HCT116 (cell line): ENCODE measurements around the gene TBCD. TPM values are rescaled to one million over a fixed set of nuclear protein-coding genes. Genes with fewer than 3 reads are reported as not detected.

Source experiments
- ATAC-seq: fragments of 200-7000 bp; cut with Tn5 transposase; 2 replicates; pipeline ENCODE4 v1.9.1; 2020; ENCODE audit warnings: mild to moderate bottlenecking, moderate library complexity
- BruUV-seq: library from RNA; stranded (reverse); fragments of 400-500 nt; replicated peaks from 2 replicates; lab custom pipeline; 2021; lab: Mats Ljungman, UMichigan
- CTCF ChIA-PET: fragments of 300-600 bp; sonication (Branson Sonifier 250); formaldehyde crosslinking; loops from one replicate; lab custom pipeline; 2021; ENCODE audit warnings: antibody characterized with exemption; lab: Charles Lee
- POLR2A ChIA-PET: fragments of 300-600, 350-600 bp; sonication (Branson Sonifier 250); formaldehyde crosslinking; loops from one replicate; lab custom pipeline; 2021; ENCODE audit warnings: antibody characterized with exemption; lab: Charles Lee
- RAD21 ChIA-PET, 2 experiments: fragments of 300-600 bp; sonication (Branson Sonifier 250); formaldehyde crosslinking; loops; one replicate each; lab custom pipeline; 2023; ENCODE audit warnings: low total read pairs in 2 of 2; ENCODE audit not compliant: uncharacterized antibody in 2 of 2, unreplicated experiment in 2 of 2, low non-redundant PET in 1 of 2; lab: Charles Lee
- DNase-seq: peaks from one replicate; pipeline ENCODE4 v3.0.0-alpha.2; 2010; ENCODE audit warnings: low read depth, low spot score
- H2AFZ ChIP-seq: fragments of 200-600 bp; shearing (Covaris generic), sonication (generic); 2 replicates; pipeline ENCODE4 v1.6.1; 2017; ENCODE audit warnings: low read depth, mixed run types, mixed read lengths, antibody characterized with exemption, low read length; ENCODE audit not compliant: poor library complexity, severe bottlenecking
- H3K27ac ChIP-seq: 2 replicates; pipeline ENCODE4 v1.5.1; 2012; ENCODE audit warnings: low read depth, low read length
- H3K27me3 ChIP-seq: fragments of 200-600 bp; sonication (generic); 2 replicates; pipeline ENCODE4 v1.6.1; 2016; ENCODE audit warnings: mixed run types, low read length, mixed read lengths; ENCODE audit not compliant: insufficient read depth
- H3K36me3 ChIP-seq, 2 experiments: fragments of 200-500 bp in 1 of 2; fragments of 200-600 bp in 1 of 2; sonication (Bioruptor generic) in 1 of 2; sonication (generic) in 1 of 2; 2 replicates each; pipeline versions ENCODE4 v1.5.1 to v1.6.1; 2014 to 2016; ENCODE audit warnings: low read length in 2 of 2, inconsistent platforms in 1 of 2, mixed read lengths in 1 of 2, mixed run types in 1 of 2; ENCODE audit not compliant: insufficient read depth in 2 of 2, control insufficient read depth in 1 of 2
- H3K4me1 ChIP-seq, 2 experiments: fragments of 200-600 bp in 1 of 2; sonication (generic) in 1 of 2; 2 replicates each; pipeline versions ENCODE4 v1.5.1 to v1.6.1; 2012 to 2017; ENCODE audit warnings: low read length in 2 of 2, inconsistent platforms in 1 of 2, mild to moderate bottlenecking in 1 of 2, mixed read lengths in 1 of 2, mixed run types in 1 of 2, moderate library complexity in 1 of 2; ENCODE audit not compliant: insufficient read depth in 2 of 2, control insufficient read depth in 1 of 2
- H3K4me2 ChIP-seq: fragments of 200-600 bp; sonication (generic); 2 replicates; pipeline ENCODE4 v1.6.1; 2017; ENCODE audit warnings: mixed run types, low read length, mixed read lengths
- H3K4me3 ChIP-seq, 2 experiments: fragments of 200-600 bp in 1 of 2; sonication (generic) in 1 of 2; replicated peaks in 1 of 2; 2 replicates each; pipeline ENCODE4 v1.5.1; 2011 to 2016; ENCODE audit warnings: low read length in 2 of 2, control low read depth in 1 of 2, low read depth in 1 of 2, mild to moderate bottlenecking in 1 of 2, mixed read lengths in 1 of 2, mixed run types in 1 of 2
- H3K79me2 ChIP-seq: fragments of 200-600 bp; sonication (generic); 2 replicates; pipeline ENCODE4 v1.6.1; 2017; ENCODE audit warnings: mild to moderate bottlenecking, mixed run types, low read length, moderate library complexity, mixed read lengths; ENCODE audit not compliant: insufficient read depth
- H3K9ac ChIP-seq: fragments of 200-600 bp; sonication (generic); 2 replicates; pipeline ENCODE4 v1.6.1; 2016; ENCODE audit warnings: low read length, mixed read lengths
- H3K9me2 ChIP-seq: fragments of 200-600 bp; sonication (generic), shearing (Covaris generic); 2 replicates; pipeline ENCODE4 v1.6.1; 2017; ENCODE audit warnings: mixed run types, mild to moderate bottlenecking, moderate library complexity; ENCODE audit not compliant: insufficient read depth
- H3K9me3 ChIP-seq, 2 experiments: fragments of 200-500 bp in 1 of 2; fragments of 200-600 bp in 1 of 2; sonication (Bioruptor generic) in 1 of 2; sonication (generic) in 1 of 2; 2 replicates each; pipeline ENCODE4 v1.6.1; 2014 to 2017; ENCODE audit warnings: low read length in 2 of 2, mixed read lengths in 2 of 2, inconsistent platforms in 1 of 2, low read depth in 1 of 2, mild to moderate bottlenecking in 1 of 2, mixed run types in 1 of 2, moderate library complexity in 1 of 2; ENCODE audit not compliant: control insufficient read depth in 1 of 2, insufficient read depth in 1 of 2
- H4K20me1 ChIP-seq: fragments of 200-600 bp; sonication (generic), shearing (Covaris generic); 2 replicates; pipeline ENCODE4 v1.6.1; 2017; ENCODE audit warnings: mixed run types, mild to moderate bottlenecking, moderate library complexity; ENCODE audit not compliant: insufficient read depth
- CBX3 ChIP-seq: IDR thresholded peaks from 2 replicates; pipeline ENCODE4 v1.6.1; 2012; ENCODE audit warnings: low read depth
- CEBPB ChIP-seq: IDR thresholded peaks from 2 replicates; pipeline ENCODE4 v1.6.1; 2012; ENCODE audit warnings: low read depth
- CTCF ChIP-seq, 3 experiments: fragments of 200-600 bp in 1 of 3; sonication (generic) in 1 of 3; IDR thresholded peaks in 2 of 3; conservative IDR thresholded peaks in 1 of 3; 2 replicates each; pipeline ENCODE4 v1.5.1; 2012 to 2017; ENCODE audit warnings: low read depth in 2 of 3, low read length in 2 of 3, antibody characterized with exemption in 1 of 3, borderline replicate concordance in 1 of 3, control low read depth in 1 of 3, mild to moderate bottlenecking in 1 of 3, mixed read lengths in 1 of 3, mixed run types in 1 of 3, moderate library complexity in 1 of 3; ENCODE audit not compliant: insufficient read depth in 1 of 3
- EZH2phosphoT487 ChIP-seq: fragments of 200-600 bp; IDR thresholded peaks from 2 replicates; pipeline ENCODE4 v1.6.1; 2018; ENCODE audit warnings: antibody characterized with exemption, borderline replicate concordance
- JUND ChIP-seq: IDR thresholded peaks from 2 replicates; pipeline ENCODE4 v1.6.1; 2012
- POLR2A ChIP-seq: IDR thresholded peaks from 2 replicates; pipeline ENCODE4 v1.7.0; 2011; ENCODE audit warnings: borderline replicate concordance; ENCODE audit not compliant: insufficient read depth, insufficient read length; ENCODE audit errors: extremely low read depth
- POLR2AphosphoS5 ChIP-seq: IDR thresholded peaks from 2 replicates; pipeline ENCODE4 v1.6.1; 2011; ENCODE audit warnings: mild to moderate bottlenecking, low read depth, low read length, moderate library complexity
- RAD21 ChIP-seq: IDR thresholded peaks from 2 replicates; pipeline ENCODE4 v1.6.1; 2012; ENCODE audit warnings: low read depth, mild to moderate bottlenecking
- REST ChIP-seq: IDR thresholded peaks from 2 replicates; pipeline ENCODE4 v1.6.1; 2012; ENCODE audit warnings: low read depth
- YY1 ChIP-seq: IDR thresholded peaks from 2 replicates; pipeline ENCODE4 v1.6.1; 2011; ENCODE audit warnings: low read length, low read depth, moderate library complexity, mild to moderate bottlenecking; ENCODE audit not compliant: insufficient replicate concordance; ENCODE audit errors: extremely low read depth
- ZBTB33 ChIP-seq: IDR thresholded peaks from 2 replicates; pipeline ENCODE4 v1.6.1; 2011; ENCODE audit warnings: mild to moderate bottlenecking, low read length, moderate library complexity; ENCODE audit not compliant: insufficient replicate concordance; ENCODE audit errors: extremely low read depth
- ZFX ChIP-seq: fragments of 450-650 bp; IDR thresholded peaks from 2 replicates; pipeline ENCODE4 v1.6.1; 2017
- intact Hi-C: fragments of 100-400 bp; cut with micrococcal nuclease; formaldehyde crosslinking; loops from 2 replicates; pipeline ENCODE4 v1.10.0; 2022
- total RNA-seq: library from RNA; stranded (reverse); gene quantifications from one replicate; pipeline ENCODE4 v1.2.1, GENCODE V29; 2021; ENCODE audit not compliant: unreplicated experiment

The TBCD gene
- total RNA-seq, 1 experiment from 2014 or later = 152 TPM

- H4K20me1 ChIP-seq = no peaks in the 10 kb centered on the region
- H3K9me2 ChIP-seq = no peaks in the 10 kb centered on the region
- no peak overlapping the region for H3K9ac ChIP-seq
- intact Hi-C loops = no loop called here
- H3K4me3 ChIP-seq = no peak overlapping the region
- H3K4me2 ChIP-seq = no peak overlapping the region
- DNase-seq = no peak
- H3K27ac ChIP-seq = no peak overlapping the region
- peak; percentile 49; the same call in 1 of the 2 replicates for ATAC-seq
- CTCF ChIA-PET = no interaction called here
- BruUV-seq = no TSS peak
- no peaks in the 10 kb centered on the region for H3K9me3 ChIP-seq
- no peaks in the 10 kb centered on the region; the same call in 1 of the 2 replicates for H3K79me2 ChIP-seq
- TF ChIP-seq POLR2AphosphoS5 = no peak
- no peak for TF ChIP-seq RAD21
- no peak for TF ChIP-seq EZH2phosphoT487
- TF ChIP-seq CBX3 = no peak
- no peak for TF ChIP-seq ZBTB33
- TF ChIP-seq JUND = no peak
- TF ChIP-seq CTCF (IDR thresholded peaks at IDR 0.05 in 2 of 3, conservative IDR thresholded peaks at IDR 0.05 in 1 of 3; ENCODE audit: borderline replicate concordance in 1 of 3, insufficient read depth in 1 of 3, low read depth in 2 of 3, low read length in 2 of 3) = no peak
- TF ChIP-seq POLR2A = no peak
- TF ChIP-seq ZFX = no peak
- no peak for TF ChIP-seq YY1
- TF ChIP-seq REST = no peak
- TF ChIP-seq CEBPB = no peak
- POLR2A ChIA-PET = no interaction called here
- H3K4me1 ChIP-seq = no peaks in the 10 kb centered on the region
- H2AFZ ChIP-seq = no peak overlapping the region
- RAD21 ChIA-PET = no interaction called here
- no peaks in the 10 kb centered on the region for H3K27me3 ChIP-seq
- H3K36me3 ChIP-seq = peaks cover 2 to 7% of the 10 kb centered on the region in 2 experiments; a peak in 2 of 4 replicates
Measured at GRCh38 chr17:82905130-82905529, 153.3 kb downstream of the TBCD start.
